ENCODE data around the gene IFNA5. TPM values are rescaled to one million over a fixed set of nuclear protein-coding genes. Genes with fewer than 3 reads are reported as not detected.

The IFNA5 gene
- total and polyA plus RNA-seq, 10 of the 15 experiments (the other 5 are each of a cell fraction or from before 2014, with no cell fraction given): not detected

- BruUV-seq (replicated peaks): no TSS peak
- ChIA-PET SMC1A (ENCODE audit: uncharacterized antibody, unreplicated experiment) (interaction anchor here (0.5 to 1.4 kb wide), 3 partner anchors 58 to 212 kb away, joined by 3 to 4 read pairs (median 4); no protein-coding TSS in a partner anchor), POLR2A (no interaction called here), RAD21 (ENCODE audit: unreplicated experiment) (interaction anchor here (0.6 to 2.5 kb wide), 5 partner anchors 15 to 121 kb away, joined by 3 to 9 read pairs (median 3); no protein-coding TSS in a partner anchor), CTCF (interaction anchor here (1.0 to 1.3 kb wide), 2 partner anchors 11 to 84 kb away, joined by 3 to 7 read pairs; no protein-coding TSS in a partner anchor)
- Histone ChIP-seq H3K27me3 (replicated peaks in 1 of 2; ENCODE audit: control insufficient read depth in 2 of 2, insufficient read depth in 2 of 2, low read length in 1 of 2) (no peaks in the 10 kb centered on the region; a peak in 1 of 4 replicates), H3K9me3 (replicated peaks; ENCODE audit: control insufficient read depth, insufficient read depth, low read length) (no peaks in the 10 kb centered on the region), H3K27ac (ENCODE audit: control insufficient read depth, insufficient read depth) (no peak overlapping the region), H3K9ac (ENCODE audit: control insufficient read depth, insufficient read depth, low read length) (no peak overlapping the region), H4K20me1 (ENCODE audit: control insufficient read depth, insufficient read depth) (no peaks in the 10 kb centered on the region), H2AFZ (ENCODE audit: control insufficient read depth, low read depth, low read length) (no peak overlapping the region), H3K36me3 (ENCODE audit: control insufficient read depth in 2 of 2, insufficient read depth in 2 of 2, low read length in 1 of 2) (no peaks in the 10 kb centered on the region), H3K79me2 (ENCODE audit: control insufficient read depth, insufficient read depth, low read length) (no peaks in the 10 kb centered on the region), H3K4me3 (no peak overlapping the region), H3K4me2 (ENCODE audit: control insufficient read depth, insufficient read depth) (no peak overlapping the region), H3K4me1 (ENCODE audit: control insufficient read depth, insufficient read depth, low read length) (no peaks in the 10 kb centered on the region)
- in situ Hi-C loops (cut with MboI) (no loop called here), intact Hi-C loops (cut with micrococcal nuclease; ENCODE audit: unreplicated experiment) (loop anchor here (10.0 kb wide), 1 partner anchor 117 kb away; no protein-coding TSS in a partner anchor)
- DNase-seq (ENCODE audit: low read depth, low spot score): no peak
- FAIRE-seq: no peak
- 0% methylated on average over 1 of the region's 1 CpG for WGBS (ENCODE audit: insufficient coverage, insufficient replicate concordance, low lambda C conversion rate, missing lambda C conversion rate)
- ATAC-seq: peak; percentile 44; the same call in 2 of the 3 replicates
- TF ChIP-seq, protein P1, sequence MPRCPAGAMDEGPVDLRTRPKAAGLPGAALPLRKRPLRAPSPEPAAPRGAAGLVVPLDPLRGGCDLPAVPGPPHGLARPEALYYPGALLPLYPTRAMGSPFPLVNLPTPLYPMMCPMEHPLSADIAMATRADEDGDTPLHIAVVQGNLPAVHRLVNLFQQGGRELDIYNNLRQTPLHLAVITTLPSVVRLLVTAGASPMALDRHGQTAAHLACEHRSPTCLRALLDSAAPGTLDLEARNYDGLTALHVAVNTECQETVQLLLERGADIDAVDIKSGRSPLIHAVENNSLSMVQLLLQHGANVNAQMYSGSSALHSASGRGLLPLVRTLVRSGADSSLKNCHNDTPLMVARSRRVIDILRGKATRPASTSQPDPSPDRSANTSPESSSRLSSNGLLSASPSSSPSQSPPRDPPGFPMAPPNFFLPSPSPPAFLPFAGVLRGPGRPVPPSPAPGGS (IDR thresholded peaks at IDR 0.05; ENCODE audit: borderline replicate concordance, insufficient read depth, low read depth, low read length, poor library complexity, severe bottlenecking): no peak
- TF ChIP-seq MTA3 (IDR thresholded peaks at IDR 0.05; ENCODE audit: borderline replicate concordance, low read length): no peak
- no peak for TF ChIP-seq TCF7 (IDR thresholded peaks at IDR 0.05; ENCODE audit: borderline replicate concordance)
- no peak for TF ChIP-seq ZBTB40 (IDR thresholded peaks at IDR 0.05; ENCODE audit: borderline replicate concordance)
These were observed 6.8 kb upstream of the IFNA5 start for GRCh38 chr9:21311889-21312288.

Data from GM12878 (cell line).